ENCODE measurements around the gene RNF41.

The RNF41 gene

DNA sequence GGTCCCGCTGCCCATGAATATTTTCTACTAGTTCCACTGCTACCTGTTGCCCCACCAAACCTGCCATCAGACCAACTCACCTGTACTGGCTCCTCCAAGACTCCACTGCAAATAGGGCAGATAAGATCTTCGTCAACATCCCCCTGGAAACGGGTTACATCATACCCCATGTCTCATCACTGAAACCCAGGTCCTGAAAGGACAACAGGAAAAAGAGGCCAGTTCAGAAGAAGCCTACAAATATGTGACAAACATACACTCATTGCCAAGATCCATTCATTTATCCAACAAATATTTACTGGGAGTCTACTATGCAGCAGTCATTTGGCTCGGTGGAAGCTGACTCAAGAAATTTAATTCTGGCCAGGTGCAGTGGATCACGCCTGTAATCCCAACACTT is 7.8 kb downstream of the RNF41 start:
- H3K14ac ChIP-seq (ENCODE audit: low read length in 2 of 2) = no peak overlapping the region
- WGBS = 97% methylated on average over 5 of the region's 5 CpGs
- H2BK12ac ChIP-seq (ENCODE audit: low read length in 2 of 2) = no peak overlapping the region
- no peaks in the 10 kb centered on the region for H3K4me1 ChIP-seq (ENCODE audit: control insufficient read depth, insufficient read depth, low read depth, low read length)
- H3K27me3 ChIP-seq (ENCODE audit: control insufficient read depth in 1 of 2, insufficient read depth in 1 of 2, low read length in 2 of 2) = no peaks in the 10 kb centered on the region
- H3K9me3 ChIP-seq (ENCODE audit: control insufficient read depth, low read length) = no peaks in the 10 kb centered on the region
- H2BK5ac ChIP-seq (ENCODE audit: low read depth, low read length, poor library complexity, severe bottlenecking) = no peak overlapping the region
- no peak for DNase-seq
- no peak overlapping the region for H2AK5ac ChIP-seq (ENCODE audit: low read length, severe bottlenecking)
- H3K9ac ChIP-seq (ENCODE audit: low read length) = no peak overlapping the region
- no peak overlapping the region for H3K4me3 ChIP-seq (ENCODE audit: insufficient read depth in 1 of 2, low read depth in 1 of 2, low read length in 2 of 2)
- H3K18ac ChIP-seq (ENCODE audit: low read depth in 1 of 2, low read length in 2 of 2) = no peak overlapping the region
- no peak overlapping the region for H3K23ac ChIP-seq (ENCODE audit: low read length in 2 of 2)
- H3K36me3 ChIP-seq (ENCODE audit: control insufficient read depth in 1 of 2, insufficient read depth in 2 of 2, low read depth in 1 of 2, low read length in 2 of 2) = peaks cover 61 to 70% of the 10 kb centered on the region in 2 experiments
- no peak overlapping the region for H2AFZ ChIP-seq (ENCODE audit: low read depth, low read length)
- no peak overlapping the region for H4K8ac ChIP-seq (ENCODE audit: low read length)
- no peak overlapping the region for H4K91ac ChIP-seq (ENCODE audit: low read length)
- no peak overlapping the region for H2BK120ac ChIP-seq (ENCODE audit: low read depth, low read length)
- H3K4me2 ChIP-seq (ENCODE audit: low read length, poor library complexity, severe bottlenecking) = no peak overlapping the region
- peaks cover 24% of the 10 kb centered on the region for H3K79me1 ChIP-seq (replicated peaks; ENCODE audit: low read length, poor library complexity, severe bottlenecking)
- no peak overlapping the region for H3K27ac ChIP-seq (ENCODE audit: low read length, poor library complexity, severe bottlenecking)
- H2BK15ac ChIP-seq (ENCODE audit: low read depth, poor library complexity, severe bottlenecking) = no peak overlapping the region
- H3K4ac ChIP-seq (ENCODE audit: low read depth in 1 of 2, low read length in 2 of 2) = no peak overlapping the region

DNA sequence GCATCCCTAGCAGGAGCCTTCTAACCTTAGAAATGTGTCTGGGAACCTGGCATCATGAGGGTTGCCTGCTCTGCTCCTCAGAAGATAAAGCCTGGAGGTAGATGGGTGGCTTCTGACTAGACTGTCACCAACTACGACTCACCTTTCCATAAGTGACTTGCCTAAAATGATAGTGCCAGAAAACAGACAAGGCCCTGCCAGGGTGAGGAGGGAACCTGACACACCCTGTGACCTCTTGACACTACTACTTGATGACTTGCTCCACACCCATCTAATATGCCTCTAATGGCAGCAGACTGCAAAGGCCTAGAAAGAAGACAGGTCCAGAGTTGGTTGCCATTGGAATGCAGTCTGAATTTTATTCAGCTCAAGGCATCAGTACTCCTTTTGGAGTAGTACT is 9.4 kb downstream of the RNF41 start:
- Histone ChIP-seq H2BK120ac (ENCODE audit: low read depth, low read length) (no peak overlapping the region), H2AFZ (ENCODE audit: low read depth, low read length) (no peak overlapping the region), H2BK5ac (ENCODE audit: low read depth, low read length, poor library complexity, severe bottlenecking) (no peak overlapping the region), H3K27ac (ENCODE audit: low read length, poor library complexity, severe bottlenecking) (no peak overlapping the region), H3K18ac (ENCODE audit: low read depth in 1 of 2, low read length in 2 of 2) (no peak overlapping the region), H3K27me3 (ENCODE audit: control insufficient read depth in 1 of 2, insufficient read depth in 1 of 2, low read length in 2 of 2) (no peaks in the 10 kb centered on the region), H3K4me2 (ENCODE audit: low read length, poor library complexity, severe bottlenecking) (no peak overlapping the region), H3K23ac (ENCODE audit: low read length in 2 of 2) (no peak overlapping the region), H3K4ac (ENCODE audit: low read depth in 1 of 2, low read length in 2 of 2) (no peak overlapping the region), H2AK5ac (ENCODE audit: low read length, severe bottlenecking) (no peak overlapping the region), H4K91ac (ENCODE audit: low read length) (no peak overlapping the region), H3K14ac (ENCODE audit: low read length in 2 of 2) (no peak overlapping the region), H3K4me1 (ENCODE audit: control insufficient read depth, insufficient read depth, low read depth, low read length) (no peaks in the 10 kb centered on the region), H4K8ac (ENCODE audit: low read length) (no peak overlapping the region), H3K4me3 (ENCODE audit: insufficient read depth in 1 of 2, low read depth in 1 of 2, low read length in 2 of 2) (no peak overlapping the region), H3K9me3 (ENCODE audit: control insufficient read depth, low read length) (no peaks in the 10 kb centered on the region), H3K9ac (ENCODE audit: low read length) (no peak overlapping the region), H2BK12ac (ENCODE audit: low read length in 2 of 2) (no peak overlapping the region), H2BK15ac (ENCODE audit: low read depth, poor library complexity, severe bottlenecking) (no peak overlapping the region), H3K36me3 (ENCODE audit: control insufficient read depth in 1 of 2, insufficient read depth in 2 of 2, low read depth in 1 of 2, low read length in 2 of 2) (peaks cover 72 to 82% of the 10 kb centered on the region in 2 experiments), H3K79me1 (replicated peaks; ENCODE audit: low read length, poor library complexity, severe bottlenecking) (peaks cover 21% of the 10 kb centered on the region)
- 100% methylated on average over 1 of the region's 1 CpG for WGBS
- no peak for DNase-seq

DNA sequence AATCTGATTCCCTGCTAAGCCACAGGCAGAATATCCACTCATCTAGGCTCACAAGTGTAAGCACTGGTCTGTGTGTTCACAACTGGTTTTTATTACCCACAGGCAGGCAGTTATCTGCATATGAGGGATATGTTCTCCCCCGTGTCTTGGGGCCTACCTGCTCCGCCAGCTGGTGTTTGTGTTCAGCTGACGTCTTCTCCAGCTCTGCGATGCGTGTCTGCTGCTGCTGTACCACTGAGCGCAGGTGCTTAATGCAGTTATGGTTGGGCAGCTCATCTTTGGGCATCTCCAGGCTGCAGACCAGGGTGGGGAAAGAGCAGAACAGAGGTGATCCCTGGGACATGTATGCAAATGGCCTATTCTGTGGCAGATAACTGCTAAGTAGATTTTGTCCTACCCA is 13.7 kb downstream of the RNF41 start:
- Histone ChIP-seq H2BK15ac (ENCODE audit: low read depth, poor library complexity, severe bottlenecking) (no peak overlapping the region), H3K4ac (ENCODE audit: low read depth in 1 of 2, low read length in 2 of 2) (no peak overlapping the region), H3K18ac (ENCODE audit: low read depth in 1 of 2, low read length in 2 of 2) (no peak overlapping the region), H3K79me1 (replicated peaks; ENCODE audit: low read length, poor library complexity, severe bottlenecking) (peaks cover 8% of the 10 kb centered on the region), H2BK12ac (ENCODE audit: low read length in 2 of 2) (no peak overlapping the region), H4K8ac (ENCODE audit: low read length) (no peak overlapping the region), H4K91ac (ENCODE audit: low read length) (no peak overlapping the region), H3K4me3 (ENCODE audit: insufficient read depth in 1 of 2, low read depth in 1 of 2, low read length in 2 of 2) (no peak overlapping the region), H3K14ac (ENCODE audit: low read length in 2 of 2) (no peak overlapping the region), H3K4me2 (ENCODE audit: low read length, poor library complexity, severe bottlenecking) (no peak overlapping the region), H2AK5ac (ENCODE audit: low read length, severe bottlenecking) (no peak overlapping the region), H3K23ac (ENCODE audit: low read length in 2 of 2) (no peak overlapping the region), H3K9me3 (ENCODE audit: control insufficient read depth, low read length) (no peaks in the 10 kb centered on the region), H3K27me3 (ENCODE audit: control insufficient read depth in 1 of 2, insufficient read depth in 1 of 2, low read length in 2 of 2) (no peaks in the 10 kb centered on the region), H3K9ac (ENCODE audit: low read length) (peak overlapping the region; percentile 0), H3K36me3 (ENCODE audit: control insufficient read depth in 1 of 2, insufficient read depth in 2 of 2, low read depth in 1 of 2, low read length in 2 of 2) (peaks cover 63 to 81% of the 10 kb centered on the region in 2 experiments), H2BK120ac (ENCODE audit: low read depth, low read length) (no peak overlapping the region), H3K4me1 (ENCODE audit: control insufficient read depth, insufficient read depth, low read depth, low read length) (no peaks in the 10 kb centered on the region), H2BK5ac (ENCODE audit: low read depth, low read length, poor library complexity, severe bottlenecking) (no peak overlapping the region), H3K27ac (ENCODE audit: low read length, poor library complexity, severe bottlenecking) (no peak overlapping the region), H2AFZ (ENCODE audit: low read depth, low read length) (no peak overlapping the region)
- WGBS = 91% methylated on average over 6 of the region's 6 CpGs
- DNase-seq = no peak

DNA sequence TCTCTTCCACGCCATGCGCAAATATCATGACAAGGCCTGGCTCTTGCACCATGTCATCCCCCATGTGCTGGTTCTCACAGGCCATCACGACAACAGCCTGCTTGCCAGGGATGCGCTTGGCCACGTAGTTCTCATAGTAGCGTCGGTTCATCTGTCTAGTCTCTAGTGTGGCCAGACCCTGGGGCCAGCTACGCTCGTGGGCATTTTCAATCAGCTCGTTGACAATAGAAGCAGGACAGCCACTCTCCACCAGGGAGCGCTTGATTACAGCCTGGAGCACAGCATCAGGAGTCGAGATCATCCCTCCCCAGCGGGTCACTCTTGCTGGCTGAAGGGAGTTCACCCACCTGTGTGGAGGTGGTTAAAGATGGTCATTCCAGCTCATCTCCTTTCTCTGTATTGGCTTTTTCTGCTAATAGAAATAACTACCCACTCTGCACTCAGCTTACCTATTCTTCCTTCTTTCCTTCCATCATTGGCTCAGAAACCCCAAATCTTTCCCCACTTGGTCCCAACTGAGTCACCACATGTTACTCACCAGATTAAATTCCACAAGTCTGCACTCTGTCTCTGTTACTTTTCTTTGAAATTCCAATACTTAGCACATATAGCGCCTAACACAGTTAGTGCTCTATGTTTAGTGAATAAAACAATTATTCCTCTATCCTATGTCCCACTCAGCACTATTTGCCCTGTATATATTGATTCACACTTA is 15.1 kb downstream of the RNF41 start:
- H3K79me1 ChIP-seq (replicated peaks; ENCODE audit: low read length, poor library complexity, severe bottlenecking) = peaks cover 5% of the 10 kb centered on the region
- H4K8ac ChIP-seq (ENCODE audit: low read length) = peak overlapping the region; percentile 12
- no peak overlapping the region for H2AK5ac ChIP-seq (ENCODE audit: low read length, severe bottlenecking)
- no peak overlapping the region for H3K4me3 ChIP-seq (ENCODE audit: insufficient read depth in 1 of 2, low read depth in 1 of 2, low read length in 2 of 2)
- no peak overlapping the region for H3K27ac ChIP-seq (ENCODE audit: low read length, poor library complexity, severe bottlenecking)
- no peaks in the 10 kb centered on the region for H3K4me1 ChIP-seq (ENCODE audit: control insufficient read depth, insufficient read depth, low read depth, low read length)
- H2BK15ac ChIP-seq (ENCODE audit: low read depth, poor library complexity, severe bottlenecking) = no peak overlapping the region
- H2BK120ac ChIP-seq (ENCODE audit: low read depth, low read length) = no peak overlapping the region
- H3K14ac ChIP-seq (ENCODE audit: low read length in 2 of 2) = no peak overlapping the region
- no peak overlapping the region for H3K4me2 ChIP-seq (ENCODE audit: low read length, poor library complexity, severe bottlenecking)
- peak; percentile 68 for DNase-seq
- no peak overlapping the region for H2BK12ac ChIP-seq (ENCODE audit: low read length in 2 of 2)
- H3K9ac ChIP-seq (ENCODE audit: low read length) = peak overlapping the region; percentile 44
- H3K36me3 ChIP-seq (ENCODE audit: control insufficient read depth in 1 of 2, insufficient read depth in 2 of 2, low read depth in 1 of 2, low read length in 2 of 2) = peaks cover 51 to 67% of the 10 kb centered on the region in 2 experiments
- H3K4ac ChIP-seq (ENCODE audit: low read depth in 1 of 2, low read length in 2 of 2) = no peak overlapping the region
- WGBS = 83% methylated on average over 14 of the region's 14 CpGs
- H4K91ac ChIP-seq (ENCODE audit: low read length) = peak overlapping the region; percentile 6
- no peak overlapping the region for H2AFZ ChIP-seq (ENCODE audit: low read depth, low read length)
- H3K18ac ChIP-seq (ENCODE audit: low read depth in 1 of 2, low read length in 2 of 2) = no peak overlapping the region
- no peaks in the 10 kb centered on the region for H3K9me3 ChIP-seq (ENCODE audit: control insufficient read depth, low read length)
- no peaks in the 10 kb centered on the region for H3K27me3 ChIP-seq (ENCODE audit: control insufficient read depth in 1 of 2, insufficient read depth in 1 of 2, low read length in 2 of 2)
- no peak overlapping the region for H2BK5ac ChIP-seq (ENCODE audit: low read depth, low read length, poor library complexity, severe bottlenecking)
- H3K23ac ChIP-seq (ENCODE audit: low read length in 2 of 2) = no peak overlapping the region
